Activated naive CD8-positive, alpha-beta T cell treated with anti-CD3 and anti-CD28 coated beads, Interleukin-2, amount 10 ng/mL, durations not matched to agents 7 days and 5 days (primary cell): ENCODE data around the gene XPNPEP2. TPM values are rescaled to one million over a fixed set of nuclear protein-coding genes. Genes with fewer than 3 reads are reported as not detected.

Experiments
- ATAC-seq: fragments of 150-1000 bp; cut with Tn5 transposase; one replicate; pipeline ENCODE4 v1.10.0; 2021; ENCODE audit warnings: low read depth, moderate library complexity
- POLR2A ChIA-PET: fragments of 350-600 bp; sonication (Branson Sonifier 250); formaldehyde crosslinking; loops from one replicate; lab custom pipeline; 2021; ENCODE audit warnings: antibody characterized with exemption; lab: Charles Lee
- DNase-seq: peaks from one replicate; pipeline ENCODE4 v3.0.0; 2021
- H3K27ac Mint-ChIP-seq: one replicate; pipeline ENCODE4 v1.8.0; 2022; ENCODE audit warnings: mild to moderate bottlenecking, mixed read lengths
- H3K27me3 Mint-ChIP-seq: one replicate; pipeline ENCODE4 v1.8.0; 2022; ENCODE audit warnings: mild to moderate bottlenecking, moderate library complexity, mixed read lengths
- H3K36me3 Mint-ChIP-seq: one replicate; pipeline ENCODE4 v1.8.0; 2021; ENCODE audit warnings: mild to moderate bottlenecking, mixed read lengths
- H3K4me1 Mint-ChIP-seq: one replicate; pipeline ENCODE4 v1.8.0; 2021; ENCODE audit warnings: mixed read lengths
- H3K4me3 Mint-ChIP-seq: one replicate; pipeline ENCODE4 v1.8.0; 2022; ENCODE audit warnings: mild to moderate bottlenecking, moderate library complexity, mixed read lengths
- H3K9me3 Mint-ChIP-seq: one replicate; pipeline ENCODE4 v1.8.0; 2021; ENCODE audit warnings: mixed read lengths
- total RNA-seq, 2 experiments: library from RNA; stranded (reverse); gene quantifications; one replicate each; pipeline ENCODE4 v1.2.3, GENCODE V29; 2021

Gene XPNPEP2
- under 1 TPM; 0.65 to 0.67 TPM for total RNA-seq

GRCh38 chrX:129738466-129739308 lies at the start of gene XPNPEP2:
XPNPEP2 (plus strand) TSS chrX:129738979; CDS start chrX:129739214, 235 bp downstream.
- peaks cover 2% of the 10 kb centered on the region for H3K36me3 Mint-ChIP-seq
- H3K27me3 Mint-ChIP-seq, result no peaks in the 10 kb centered on the region
- no peak for DNase-seq
- POLR2A ChIA-PET, result interaction anchor here (0.6 to 1.8 kb wide), 2 partner anchors 41 to 61 kb away, joined by 3 to 5 read pairs; partner anchors contain the start of gene SASH3
- no peak for ATAC-seq
- H3K4me1 Mint-ChIP-seq, result peaks cover 37% of the 10 kb centered on the region
- H3K27ac Mint-ChIP-seq, result peak within 1 kb of the TSS; percentile 52
- H3K9me3 Mint-ChIP-seq, result peaks cover 2% of the 10 kb centered on the region
- no peak within 1 kb of the TSS for H3K4me3 Mint-ChIP-seq

GRCh38 chrX:129689796-129690195 lies 49.0 kb upstream of the XPNPEP2 start:
- Mint-ChIP-seq H3K27me3 (no peaks in the 10 kb centered on the region), H3K9me3 (no peaks in the 10 kb centered on the region), H3K4me1 (no peaks in the 10 kb centered on the region), H3K4me3 (no peak overlapping the region), H3K36me3 (no peaks in the 10 kb centered on the region), H3K27ac (no peak overlapping the region)
- POLR2A ChIA-PET, result no interaction called here
- DNase-seq (no peak), ATAC-seq (no peak)

GRCh38 chrX:129690435-129690834 lies 48.3 kb upstream of the XPNPEP2 start:
- ATAC-seq (no peak), DNase-seq (no peak)
- H3K27ac Mint-ChIP-seq, result no peak overlapping the region
- H3K4me1 Mint-ChIP-seq, result no peaks in the 10 kb centered on the region
- no peaks in the 10 kb centered on the region for H3K27me3 Mint-ChIP-seq
- H3K4me3 Mint-ChIP-seq, result no peak overlapping the region
- no peaks in the 10 kb centered on the region for H3K9me3 Mint-ChIP-seq
- H3K36me3 Mint-ChIP-seq, result no peaks in the 10 kb centered on the region
- POLR2A ChIA-PET, result no interaction called here

GRCh38 chrX:129693354-129693753 lies 45.4 kb upstream of the XPNPEP2 start:
- H3K27me3 Mint-ChIP-seq, result no peaks in the 10 kb centered on the region
- no peaks in the 10 kb centered on the region for H3K4me1 Mint-ChIP-seq
- POLR2A ChIA-PET, result no interaction called here
- no peak for ATAC-seq
- H3K4me3 Mint-ChIP-seq, result no peak overlapping the region
- H3K27ac Mint-ChIP-seq, result no peak overlapping the region
- no peaks in the 10 kb centered on the region for H3K9me3 Mint-ChIP-seq
- H3K36me3 Mint-ChIP-seq, result no peaks in the 10 kb centered on the region
- no peak for DNase-seq

GRCh38 chrX:129694805-129695204 lies 44.0 kb upstream of the XPNPEP2 start:
- ATAC-seq (no peak), DNase-seq (no peak)
- H3K9me3 Mint-ChIP-seq, result no peaks in the 10 kb centered on the region
- no peak overlapping the region for H3K4me3 Mint-ChIP-seq
- H3K27me3 Mint-ChIP-seq, result no peaks in the 10 kb centered on the region
- H3K36me3 Mint-ChIP-seq, result no peaks in the 10 kb centered on the region
- POLR2A ChIA-PET, result no interaction called here
- H3K4me1 Mint-ChIP-seq, result no peaks in the 10 kb centered on the region
- H3K27ac Mint-ChIP-seq, result no peak overlapping the region

- no peaks in the 10 kb centered on the region for H3K36me3 Mint-ChIP-seq
- H3K9me3 Mint-ChIP-seq, result no peaks in the 10 kb centered on the region
- H3K4me1 Mint-ChIP-seq, result no peaks in the 10 kb centered on the region
- no peak overlapping the region for H3K27ac Mint-ChIP-seq
- H3K27me3 Mint-ChIP-seq, result no peaks in the 10 kb centered on the region
- no peak for ATAC-seq
- no peak overlapping the region for H3K4me3 Mint-ChIP-seq
- no peak for DNase-seq
- POLR2A ChIA-PET, result no interaction called here
Measured at GRCh38 chrX:129695535-129695934, 43.2 kb upstream of the XPNPEP2 start.

- Mint-ChIP-seq H3K4me3 (no peak overlapping the region), H3K36me3 (no peaks in the 10 kb centered on the region), H3K4me1 (no peaks in the 10 kb centered on the region), H3K9me3 (no peaks in the 10 kb centered on the region), H3K27me3 (no peaks in the 10 kb centered on the region), H3K27ac (no peak overlapping the region)
- DNase-seq (no peak), ATAC-seq (no peak)
- POLR2A ChIA-PET, result no interaction called here
Measured at GRCh38 chrX:129695937-129696336, 42.8 kb upstream of the XPNPEP2 start.

GRCh38 chrX:129696463-129697155 lies 42.2 kb upstream of the XPNPEP2 start:
- DNase-seq (no peak), ATAC-seq (no peak)
- Mint-ChIP-seq H3K4me1 (no peaks in the 10 kb centered on the region), H3K27ac (no peak overlapping the region), H3K27me3 (no peaks in the 10 kb centered on the region), H3K36me3 (no peaks in the 10 kb centered on the region), H3K9me3 (no peaks in the 10 kb centered on the region), H3K4me3 (no peak overlapping the region)
- POLR2A ChIA-PET, result no interaction called here

- Mint-ChIP-seq H3K4me1 (no peaks in the 10 kb centered on the region), H3K27me3 (no peaks in the 10 kb centered on the region), H3K36me3 (no peaks in the 10 kb centered on the region), H3K27ac (no peak overlapping the region), H3K9me3 (no peaks in the 10 kb centered on the region), H3K4me3 (no peak overlapping the region)
- ATAC-seq (no peak), DNase-seq (no peak)
- POLR2A ChIA-PET, result no interaction called here
Measured at GRCh38 chrX:129697204-129697829, 41.5 kb upstream of the XPNPEP2 start.

GRCh38 chrX:129698150-129698549 lies 40.6 kb upstream of the XPNPEP2 start:
- POLR2A ChIA-PET, result no interaction called here
- Mint-ChIP-seq H3K4me3 (no peak overlapping the region), H3K9me3 (no peaks in the 10 kb centered on the region), H3K36me3 (no peaks in the 10 kb centered on the region), H3K4me1 (no peaks in the 10 kb centered on the region), H3K27me3 (no peaks in the 10 kb centered on the region), H3K27ac (no peak overlapping the region)
- ATAC-seq (no peak), DNase-seq (no peak)

- no peaks in the 10 kb centered on the region for H3K4me1 Mint-ChIP-seq
- POLR2A ChIA-PET, result no interaction called here
- H3K36me3 Mint-ChIP-seq, result no peaks in the 10 kb centered on the region
- no peaks in the 10 kb centered on the region for H3K9me3 Mint-ChIP-seq
- no peaks in the 10 kb centered on the region for H3K27me3 Mint-ChIP-seq
- DNase-seq (no peak), ATAC-seq (no peak)
- H3K27ac Mint-ChIP-seq, result no peak overlapping the region
- no peak overlapping the region for H3K4me3 Mint-ChIP-seq
Measured at GRCh38 chrX:129700536-129700935, 38.2 kb upstream of the XPNPEP2 start.

GRCh38 chrX:129701624-129702069 lies 37.1 kb upstream of the XPNPEP2 start:
- Mint-ChIP-seq H3K4me1 (no peaks in the 10 kb centered on the region), H3K27me3 (no peaks in the 10 kb centered on the region), H3K9me3 (no peaks in the 10 kb centered on the region), H3K27ac (no peak overlapping the region), H3K4me3 (no peak overlapping the region), H3K36me3 (no peaks in the 10 kb centered on the region)
- ATAC-seq, result no peak
- no peak for DNase-seq
- POLR2A ChIA-PET, result no interaction called here

GRCh38 chrX:129704491-129704890 lies 34.3 kb upstream of the XPNPEP2 start:
- DNase-seq, result no peak
- Mint-ChIP-seq H3K36me3 (no peaks in the 10 kb centered on the region), H3K27me3 (peaks cover 2% of the 10 kb centered on the region), H3K9me3 (peaks cover 8% of the 10 kb centered on the region), H3K4me1 (no peaks in the 10 kb centered on the region), H3K27ac (no peak overlapping the region), H3K4me3 (no peak overlapping the region)
- POLR2A ChIA-PET, result no interaction called here
- ATAC-seq, result no peak
